ENCODE data around the gene RPS3. TPM values are rescaled to one million over a fixed set of nuclear protein-coding genes. Genes with fewer than 3 reads are reported as not detected.

Gene RPS3
- total and polyA plus RNA-seq, 9 of the 15 experiments (the other 6 are each of a cell fraction or from before 2014, with no cell fraction given), result 2,700 to 5,771 (median 3,679) TPM

- TF ChIP-seq, protein P1, sequence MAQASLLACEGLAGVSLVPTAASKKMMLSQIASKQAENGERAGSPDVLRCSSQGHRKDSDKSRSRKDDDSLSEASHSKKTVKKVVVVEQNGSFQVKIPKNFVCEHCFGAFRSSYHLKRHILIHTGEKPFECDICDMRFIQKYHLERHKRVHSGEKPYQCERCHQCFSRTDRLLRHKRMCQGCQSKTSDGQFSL (CRISPR knock-in tag; IDR thresholded peaks at IDR 0.05), result 0 out of 2 replicates have a peak, but pooled peaks have one; percentile 21
- TF ChIP-seq, protein P1 (tag; IDR thresholded peaks at IDR 0.05), result no peak
- TF ChIP-seq ZNF184 (CRISPR knock-in tag; IDR thresholded peaks at IDR 0.05) (no peak), ZNF133 (CRISPR knock-in tag; IDR thresholded peaks at IDR 0.05) (no peak), ZNF165 (CRISPR knock-in tag; IDR thresholded peaks at IDR 0.05; ENCODE audit: borderline replicate concordance) (no peak), RCOR1 (IDR thresholded peaks at IDR 0.05; ENCODE audit: borderline replicate concordance in 1 of 2, low read depth in 2 of 2, low read length in 2 of 2) (0 out of 4 replicates have a peak, but pooled peaks of 1 of the 2 experiments have one; percentile 49), NCOR1 (IDR thresholded peaks at IDR 0.05) (peak; percentile 62), ZNF124 (CRISPR knock-in tag; IDR thresholded peaks at IDR 0.05) (no peak), NCOA1 (IDR thresholded peaks at IDR 0.05; ENCODE audit: low read depth) (no peak), ZBTB1 (CRISPR knock-in tag; IDR thresholded peaks at IDR 0.05; ENCODE audit: borderline replicate concordance, low read depth) (no peak), TFE3 (CRISPR knock-in tag; IDR thresholded peaks at IDR 0.05) (no peak), ERF (CRISPR knock-in tag; IDR thresholded peaks at IDR 0.05) (no peak), TAF1 (IDR thresholded peaks at IDR 0.05; ENCODE audit: control insufficient read depth, extremely low read depth, insufficient read depth, low read length, severe bottlenecking) (no peak), TRIM24 (IDR thresholded peaks at IDR 0.05) (no peak), SMAD4 (CRISPR knock-in tag; conservative IDR thresholded peaks at IDR 0.05) (no peak), POLR2AphosphoS5 (IDR thresholded peaks at IDR 0.05; ENCODE audit: control insufficient read depth, insufficient read depth, low read depth, low read length) (peak; percentile 57; the same call in 1 of the 2 replicates), HLTF (IDR thresholded peaks at IDR 0.05) (0 out of 2 replicates have a peak, but pooled peaks have one; percentile 11), MCM3 (IDR thresholded peaks at IDR 0.05) (no peak), NR2F6 (CRISPR knock-in tag; IDR thresholded peaks at IDR 0.05) (no peak)
- TF ChIP-seq, protein P2, sequence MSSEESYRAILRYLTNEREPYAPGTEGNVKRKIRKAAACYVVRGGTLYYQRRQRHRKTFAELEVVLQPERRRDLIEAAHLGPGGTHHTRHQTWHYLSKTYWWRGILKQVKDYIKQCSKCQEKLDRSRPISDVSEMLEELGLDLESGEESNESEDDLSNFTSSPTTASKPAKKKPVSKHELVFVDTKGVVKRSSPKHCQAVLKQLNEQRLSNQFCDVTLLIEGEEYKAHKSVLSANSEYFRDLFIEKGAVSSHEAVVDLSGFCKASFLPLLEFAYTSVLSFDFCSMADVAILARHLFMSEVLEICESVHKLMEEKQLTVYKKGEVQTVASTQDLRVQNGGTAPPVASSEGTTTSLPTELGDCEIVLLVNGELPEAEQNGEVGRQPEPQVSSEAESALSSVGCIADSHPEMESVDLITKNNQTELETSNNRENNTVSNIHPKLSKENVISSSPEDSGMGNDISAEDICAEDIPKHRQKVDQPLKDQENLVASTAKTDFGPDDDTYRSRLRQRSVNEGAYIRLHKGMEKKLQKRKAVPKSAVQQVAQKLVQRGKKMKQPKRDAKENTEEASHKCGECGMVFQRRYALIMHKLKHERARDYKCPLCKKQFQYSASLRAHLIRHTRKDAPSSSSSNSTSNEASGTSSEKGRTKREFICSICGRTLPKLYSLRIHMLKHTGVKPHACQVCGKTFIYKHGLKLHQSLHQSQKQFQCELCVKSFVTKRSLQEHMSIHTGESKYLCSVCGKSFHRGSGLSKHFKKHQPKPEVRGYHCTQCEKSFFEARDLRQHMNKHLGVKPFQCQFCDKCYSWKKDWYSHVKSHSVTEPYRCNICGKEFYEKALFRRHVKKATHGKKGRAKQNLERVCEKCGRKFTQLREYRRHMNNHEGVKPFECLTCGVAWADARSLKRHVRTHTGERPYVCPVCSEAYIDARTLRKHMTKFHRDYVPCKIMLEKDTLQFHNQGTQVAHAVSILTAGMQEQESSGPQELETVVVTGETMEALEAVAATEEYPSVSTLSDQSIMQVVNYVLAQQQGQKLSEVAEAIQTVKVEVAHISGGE (CRISPR knock-in tag; IDR thresholded peaks at IDR 0.05), result 0 out of 6 replicates have a peak, but pooled peaks of 1 of the 3 experiments have one; percentile 6
- TF ChIP-seq, protein P3, sequence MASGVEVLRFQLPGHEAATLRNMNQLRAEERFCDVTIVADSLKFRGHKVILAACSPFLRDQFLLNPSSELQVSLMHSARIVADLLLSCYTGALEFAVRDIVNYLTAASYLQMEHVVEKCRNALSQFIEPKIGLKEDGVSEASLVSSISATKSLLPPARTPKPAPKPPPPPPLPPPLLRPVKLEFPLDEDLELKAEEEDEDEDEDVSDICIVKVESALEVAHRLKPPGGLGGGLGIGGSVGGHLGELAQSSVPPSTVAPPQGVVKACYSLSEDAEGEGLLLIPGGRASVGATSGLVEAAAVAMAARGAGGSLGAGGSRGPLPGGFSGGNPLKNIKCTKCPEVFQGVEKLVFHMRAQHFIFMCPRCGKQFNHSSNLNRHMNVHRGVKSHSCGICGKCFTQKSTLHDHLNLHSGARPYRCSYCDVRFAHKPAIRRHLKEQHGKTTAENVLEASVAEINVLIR (CRISPR knock-in tag; IDR thresholded peaks at IDR 0.05), result no peak
These were observed 21.1 kb downstream of the RPS3 start (continued) for GRCh38 chr11:75420224-75421034.

Data from K562 (cell line).